Measurements from ENCODE around the gene MT1X.
"Not testable (repeated sequence)": the region's sequence is repeated elsewhere in the genome, so short reads cannot be mapped to it uniquely, and the experiment has no call there.

Gene MT1X

GRCh38 chr16:56715126-56715525 is 32.9 kb downstream of the MT1X start:
- no peak for DNase-seq

GRCh38 chr16:56716761-56717160 is 34.5 kb downstream of the MT1X start:
- no peak for DNase-seq

GRCh38 chr16:56717532-56717931 is 35.3 kb downstream of the MT1X start:
- DNase-seq, result not testable (repeated sequence)

- DNase-seq, result no peak
Measured at GRCh38 chr16:56722200-56722842, 40.1 kb downstream of the MT1X start.

GRCh38 chr16:56724191-56724590 is 41.9 kb downstream of the MT1X start:
- DNase-seq, result no peak

- no peak for DNase-seq
Measured at GRCh38 chr16:56726283-56726682, 44.0 kb downstream of the MT1X start.

- no peak for DNase-seq
Measured at GRCh38 chr16:56726926-56727325, 44.7 kb downstream of the MT1X start.

GRCh38 chr16:56728027-56728426 is 45.8 kb downstream of the MT1X start:
- no peak for DNase-seq

GRCh38 chr16:56728980-56729734 is 46.9 kb downstream of the MT1X start:
- DNase-seq, result no peak

GRCh38 chr16:56729735-56730662 is 47.7 kb downstream of the MT1X start, which contains the start of gene NUP93:
Gene NUP93, plus strand, starts transcription at chr16:56730129. Its CDS starts 18,119 bp downstream, at chr16:56748248.
- DNase-seq, result peak; percentile 67

GRCh38 chr16:56732366-56732765 is 50.1 kb downstream of the MT1X start:
- no peak for DNase-seq

- DNase-seq, result no peak
Measured at GRCh38 chr16:56732832-56733231, 50.6 kb downstream of the MT1X start.

Data from GDM1 (cell line).